IMR-90 (cell line): ENCODE data around the gene OXA1L.

Experiments
- MAZ ChIP-seq: IDR thresholded peaks from 2 replicates; pipeline ENCODE4 v1.6.1; 2012; ENCODE audit warnings: low read depth, mild to moderate bottlenecking, low read length, improper control_type of control experiment, moderate library complexity, borderline replicate concordance
- MXI1 ChIP-seq: IDR thresholded peaks from 2 replicates; pipeline ENCODE4 v1.6.1; 2012; ENCODE audit warnings: low read depth, mild to moderate bottlenecking, low read length, moderate library complexity, borderline replicate concordance
- POLR2A ChIP-seq: IDR thresholded peaks from 2 replicates; pipeline ENCODE4 v1.6.1; 2012; ENCODE audit warnings: mild to moderate bottlenecking, low read depth, low read length
- RAD21 ChIP-seq: IDR thresholded peaks from 2 replicates; pipeline ENCODE4 v1.6.1; 2012; ENCODE audit warnings: low read length, improper control_type of control experiment
- RCOR1 ChIP-seq: IDR thresholded peaks from 2 replicates; pipeline ENCODE4 v1.6.1; 2012; ENCODE audit warnings: mild to moderate bottlenecking, low read length, improper control_type of control experiment; ENCODE audit not compliant: insufficient replicate concordance
- RFX5 ChIP-seq: IDR thresholded peaks from 2 replicates; pipeline ENCODE4 v1.8.0; 2012; ENCODE audit warnings: low read depth, mild to moderate bottlenecking, low read length, moderate library complexity
- TF ChIP-seq, protein P1 (sequence below): conservative IDR thresholded peaks from 2 replicates; pipeline ENCODE4 v1.5.1; 2012; ENCODE audit warnings: mild to moderate bottlenecking, low read depth, low read length, improper control_type of control experiment

DNA sequence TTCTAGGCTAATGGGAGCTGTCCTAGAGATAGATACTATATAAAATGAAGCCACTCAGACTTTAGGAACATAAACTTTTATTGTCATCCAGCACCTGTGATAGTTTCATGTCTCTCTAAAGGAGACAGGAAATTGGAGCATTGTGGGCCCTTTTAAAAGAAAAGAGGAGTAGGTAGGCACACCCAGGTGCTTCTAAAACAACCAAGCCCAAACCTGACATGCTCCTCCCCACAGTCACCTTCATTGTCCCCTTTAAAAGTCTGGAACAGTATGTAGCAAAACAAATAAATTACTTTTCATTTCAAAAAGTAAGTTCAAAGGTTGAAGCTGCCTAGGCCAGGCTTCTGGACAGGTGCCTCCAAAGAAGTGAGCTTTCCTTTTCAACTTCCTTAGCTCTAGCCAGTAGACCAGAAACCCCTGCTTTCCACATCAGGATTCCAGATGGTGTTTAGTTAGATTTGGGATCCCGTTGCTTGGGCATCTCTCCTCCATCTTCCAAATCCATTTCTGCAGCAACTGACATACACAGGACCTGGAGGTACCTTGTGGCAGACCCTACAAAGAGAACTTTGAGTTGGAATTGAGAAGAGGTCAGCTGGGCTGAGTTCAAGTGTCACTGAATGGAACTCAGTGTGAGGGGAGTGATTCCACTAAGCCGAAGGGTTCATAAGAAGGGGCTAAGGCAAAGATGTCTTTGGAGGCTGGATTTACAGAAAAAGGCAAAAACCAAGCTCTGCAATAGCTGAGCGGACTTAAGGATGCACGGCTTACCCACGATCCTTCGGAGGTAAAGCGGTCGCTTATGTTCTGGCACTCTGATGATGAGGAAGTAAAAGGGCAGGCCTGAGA lies 6.9 kb downstream of the OXA1L start:
- no peak for TF ChIP-seq RCOR1
- TF ChIP-seq POLR2A: no peak
- TF ChIP-seq MAZ: no peak
- TF ChIP-seq, protein P1, sequence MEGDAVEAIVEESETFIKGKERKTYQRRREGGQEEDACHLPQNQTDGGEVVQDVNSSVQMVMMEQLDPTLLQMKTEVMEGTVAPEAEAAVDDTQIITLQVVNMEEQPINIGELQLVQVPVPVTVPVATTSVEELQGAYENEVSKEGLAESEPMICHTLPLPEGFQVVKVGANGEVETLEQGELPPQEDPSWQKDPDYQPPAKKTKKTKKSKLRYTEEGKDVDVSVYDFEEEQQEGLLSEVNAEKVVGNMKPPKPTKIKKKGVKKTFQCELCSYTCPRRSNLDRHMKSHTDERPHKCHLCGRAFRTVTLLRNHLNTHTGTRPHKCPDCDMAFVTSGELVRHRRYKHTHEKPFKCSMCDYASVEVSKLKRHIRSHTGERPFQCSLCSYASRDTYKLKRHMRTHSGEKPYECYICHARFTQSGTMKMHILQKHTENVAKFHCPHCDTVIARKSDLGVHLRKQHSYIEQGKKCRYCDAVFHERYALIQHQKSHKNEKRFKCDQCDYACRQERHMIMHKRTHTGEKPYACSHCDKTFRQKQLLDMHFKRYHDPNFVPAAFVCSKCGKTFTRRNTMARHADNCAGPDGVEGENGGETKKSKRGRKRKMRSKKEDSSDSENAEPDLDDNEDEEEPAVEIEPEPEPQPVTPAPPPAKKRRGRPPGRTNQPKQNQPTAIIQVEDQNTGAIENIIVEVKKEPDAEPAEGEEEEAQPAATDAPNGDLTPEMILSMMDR: no peak
- TF ChIP-seq RAD21: no peak
- no peak for TF ChIP-seq RFX5
- no peak for TF ChIP-seq MXI1
